CD4-positive, CD25-positive, alpha-beta regulatory T cell (primary cell): ENCODE measurements around the gene SPATA31A1. TPM values are rescaled to one million over a fixed set of nuclear protein-coding genes. Genes with fewer than 3 reads are reported as not detected.
"Not testable (repeated sequence)": the region's sequence is repeated elsewhere in the genome, so short reads cannot be mapped to it uniquely, and the experiment has no call there.

Experiments used
- ATAC-seq, 2 donors: fragments of 150-1000 bp; cut with Tn5 transposase; one replicate each; pipeline ENCODE4 v1.10.0; 2021; ENCODE audit warnings: low read depth in 2 of 2, moderate number of reproducible peaks in 2 of 2, moderate library complexity in 1 of 2
- DNase-seq, 3 donors: peaks; one replicate each; pipeline versions ENCODE4 v3.0.0 to v3.0.0-alpha.2; 2012 to 2022; ENCODE audit warnings: mixed read lengths in 1 of 3
- H3K27ac ChIP-seq: one replicate; pipeline ENCODE4 v1.7.0; 2013; ENCODE audit warnings: mild to moderate bottlenecking, low read length; ENCODE audit not compliant: insufficient read depth, poor library complexity, severe bottlenecking
- H3K27me3 ChIP-seq: one replicate; pipeline ENCODE4 v1.7.0; 2013; ENCODE audit warnings: low read length; ENCODE audit not compliant: control insufficient read depth, insufficient read depth
- H3K36me3 ChIP-seq: one replicate; pipeline ENCODE4 v1.7.0; 2013; ENCODE audit warnings: mild to moderate bottlenecking, low read length, moderate library complexity; ENCODE audit not compliant: control insufficient read depth, insufficient read depth
- H3K4me1 ChIP-seq: 2 replicates; pipeline ENCODE4 v1.7.0; 2013; ENCODE audit warnings: mild to moderate bottlenecking, low read length; ENCODE audit not compliant: insufficient read depth, control insufficient read depth, poor library complexity, severe bottlenecking
- H3K4me3 ChIP-seq: one replicate; pipeline ENCODE4 v1.7.0; 2013; ENCODE audit warnings: low read depth, mild to moderate bottlenecking, low read length, moderate library complexity
- H3K9me3 ChIP-seq, 2 experiments: 1 replicate in 1 of 2; 2 replicates in 1 of 2; pipeline ENCODE4 v1.7.0; 2013; ENCODE audit warnings: low read length in 2 of 2, mild to moderate bottlenecking in 1 of 2, moderate library complexity in 1 of 2; ENCODE audit not compliant: control insufficient read depth in 2 of 2
- H3K27ac Mint-ChIP-seq, 3 donors: one replicate each; pipeline ENCODE4 v1.8.0; 2020 to 2022; ENCODE audit warnings: mild to moderate bottlenecking in 3 of 3, mixed read lengths in 3 of 3, moderate library complexity in 2 of 3
- H3K27me3 Mint-ChIP-seq: one replicate; pipeline ENCODE4 v1.8.0; 2022; ENCODE audit warnings: mild to moderate bottlenecking, mixed read lengths
- H3K36me3 Mint-ChIP-seq: one replicate; pipeline ENCODE4 v1.8.0; 2020; ENCODE audit warnings: mixed read lengths
- H3K4me1 Mint-ChIP-seq, 4 donors: one replicate each; pipeline ENCODE4 v1.8.0; 2020 to 2022; ENCODE audit warnings: mixed read lengths in 4 of 4, mild to moderate bottlenecking in 1 of 4
- H3K4me3 Mint-ChIP-seq, 4 donors: one replicate each; pipeline ENCODE4 v1.8.0; 2020 to 2022; ENCODE audit warnings: mild to moderate bottlenecking in 4 of 4, mixed read lengths in 4 of 4, moderate library complexity in 3 of 4
- H3K9me3 Mint-ChIP-seq, 7 donors: one replicate each; pipeline ENCODE4 v1.8.0; 2020 to 2022; ENCODE audit warnings: mixed read lengths in 7 of 7, mild to moderate bottlenecking in 3 of 7, moderate library complexity in 2 of 7
- polyA plus RNA-seq, 4 donors: library from polyadenylated mRNA; unstranded; fragments of 300-500 nt; fragmentation: Illumina TruSeq; gene quantifications; one replicate each; pipeline ENCODE4 v1.2.3, GENCODE V29; 2021
- total RNA-seq: library from RNA; stranded (reverse); gene quantifications from one replicate; pipeline ENCODE4 v1.2.3, GENCODE V29; 2022

SPATA31A1 gene
- total RNA-seq (not detected), polyA plus RNA-seq (not detected)

DNA sequence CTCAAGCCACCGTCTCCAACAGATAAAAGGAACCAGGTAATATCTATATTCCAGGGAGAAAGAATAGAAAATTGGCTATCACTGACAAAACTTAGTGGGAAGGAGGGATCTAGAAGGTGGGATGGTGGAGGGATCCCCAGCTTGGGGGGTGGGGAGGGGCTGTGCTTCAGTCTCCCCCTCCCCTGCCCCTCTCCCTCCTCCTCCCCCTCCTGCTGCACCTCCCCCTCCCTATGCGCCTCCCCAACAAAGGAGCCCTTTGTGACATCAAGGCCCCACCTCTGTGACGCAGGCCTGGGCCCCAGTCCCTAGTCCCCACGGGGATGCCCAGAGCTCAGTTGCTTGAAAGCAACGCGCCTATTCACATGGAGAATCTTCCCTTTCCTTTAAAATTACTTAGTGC, at the start of gene SPATA31A1:
Gene SPATA31A1, plus strand, starts transcription at position 301 of the 400 bp plus-strand sequence. Its CDS starts 62 bp downstream, at position 363.
- not testable (repeated sequence) for H3K4me1 ChIP-seq, H3K27ac Mint-ChIP-seq, H3K9me3 ChIP-seq, H3K36me3 ChIP-seq, H3K4me1 Mint-ChIP-seq, H3K4me3 ChIP-seq, H3K27me3 Mint-ChIP-seq, ATAC-seq, DNase-seq, H3K4me3 Mint-ChIP-seq, H3K27ac ChIP-seq, H3K36me3 Mint-ChIP-seq, H3K27me3 ChIP-seq, H3K9me3 Mint-ChIP-seq

GRCh38 chr9:39407261-39408204, 52.1 kb downstream of the SPATA31A1 start:
- H3K9me3 ChIP-seq, H3K27ac Mint-ChIP-seq, H3K9me3 Mint-ChIP-seq, H3K27me3 Mint-ChIP-seq, H3K4me1 Mint-ChIP-seq, H3K27me3 ChIP-seq, H3K4me3 ChIP-seq, DNase-seq, H3K36me3 Mint-ChIP-seq, H3K27ac ChIP-seq, H3K4me3 Mint-ChIP-seq, ATAC-seq, H3K4me1 ChIP-seq, H3K36me3 ChIP-seq: not testable (repeated sequence)

DNA sequence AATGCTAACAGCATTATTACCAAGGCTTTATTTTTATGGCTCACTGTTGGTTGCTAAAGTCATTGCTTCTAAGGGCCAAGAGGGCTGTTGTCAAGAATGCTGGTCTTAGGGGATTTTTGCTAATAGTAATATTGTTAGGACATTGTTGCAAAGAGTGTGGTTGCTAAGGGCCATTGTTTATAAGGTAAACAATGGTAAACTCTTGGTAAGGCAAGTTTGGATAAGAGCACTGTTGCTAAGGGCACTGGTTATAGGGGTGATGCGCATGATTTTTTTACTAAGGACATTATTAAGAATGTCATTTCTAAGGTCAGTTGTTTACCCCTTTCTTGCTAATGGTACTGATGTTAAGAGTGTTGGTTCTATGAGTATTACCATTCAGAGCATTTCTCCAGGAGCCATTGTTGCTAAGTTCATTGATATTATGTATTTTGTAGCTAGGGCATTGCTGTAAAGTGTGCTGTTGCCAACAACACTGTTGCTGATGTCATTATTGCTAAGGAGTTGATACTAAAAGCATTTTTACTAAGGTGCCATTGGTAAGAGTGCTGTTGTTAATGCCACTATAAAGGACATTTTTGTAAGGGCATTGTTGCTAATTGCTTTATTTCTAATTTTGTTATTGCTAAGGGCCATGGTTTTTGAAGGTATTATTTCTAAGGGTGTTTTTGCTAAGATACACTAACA, 55.9 kb downstream of the SPATA31A1 start:
- H3K36me3 ChIP-seq, H3K27ac ChIP-seq, H3K9me3 ChIP-seq, H3K27me3 Mint-ChIP-seq, H3K9me3 Mint-ChIP-seq, DNase-seq, H3K4me3 Mint-ChIP-seq, H3K27me3 ChIP-seq, H3K4me1 Mint-ChIP-seq, H3K4me1 ChIP-seq, H3K36me3 Mint-ChIP-seq, H3K4me3 ChIP-seq, ATAC-seq, H3K27ac Mint-ChIP-seq: not testable (repeated sequence)

Other genes starting within 250 kb of the SPATA31A1 start
- not detected for gene CNTNAP3, start 67.5 kb upstream of the SPATA31A1 start, total RNA-seq
- not detected for gene CNTNAP3, start 67.5 kb upstream of the SPATA31A1 start, polyA plus RNA-seq